AG09319 (cell line): ENCODE measurements around the gene ICAM3.

Experiments
- DNase-seq: peaks from one replicate; pipeline ENCODE4 v3.0.0-alpha.2; 2010; ENCODE audit warnings: low read depth; ENCODE audit errors: extremely low read depth
- TF ChIP-seq, protein P1 (sequence below): IDR thresholded peaks from 2 replicates; pipeline ENCODE4 v1.5.1; 2011; ENCODE audit warnings: low read depth, mild to moderate bottlenecking, inconsistent platforms, low read length, moderate library complexity

Gene ICAM3

DNA sequence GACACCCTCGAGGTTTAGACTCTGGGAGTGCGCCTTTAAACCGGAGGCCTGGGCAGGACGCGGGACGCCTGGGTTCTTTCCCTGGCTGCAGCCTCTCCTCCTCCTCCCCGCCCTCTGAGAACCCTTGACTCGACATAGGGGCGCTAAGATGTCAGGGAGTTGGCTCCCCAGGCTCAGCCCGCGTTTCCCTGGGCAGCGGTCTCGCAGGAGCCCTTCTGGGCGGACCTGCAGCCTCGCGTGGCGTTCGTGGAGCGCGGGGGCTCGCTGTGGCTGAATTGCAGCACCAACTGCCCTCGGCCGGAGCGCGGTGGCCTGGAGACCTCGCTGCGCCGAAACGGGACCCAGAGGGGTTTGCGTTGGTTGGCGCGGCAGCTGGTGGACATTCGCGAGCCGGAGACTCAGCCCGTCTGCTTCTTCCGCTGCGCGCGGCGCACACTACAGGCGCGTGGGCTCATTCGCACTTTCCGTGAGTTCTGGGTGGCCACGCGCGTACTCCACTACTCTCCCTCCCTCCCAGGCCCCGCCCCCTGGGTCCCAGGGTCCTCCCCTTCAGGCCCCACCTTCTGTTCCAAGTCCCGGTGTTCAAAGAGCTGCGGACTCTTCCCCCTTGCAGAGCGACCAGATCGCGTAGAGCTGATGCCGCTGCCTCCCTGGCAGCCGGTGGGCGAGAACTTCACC is 48.4 kb downstream of the ICAM3 start:
- TF ChIP-seq, protein P1, sequence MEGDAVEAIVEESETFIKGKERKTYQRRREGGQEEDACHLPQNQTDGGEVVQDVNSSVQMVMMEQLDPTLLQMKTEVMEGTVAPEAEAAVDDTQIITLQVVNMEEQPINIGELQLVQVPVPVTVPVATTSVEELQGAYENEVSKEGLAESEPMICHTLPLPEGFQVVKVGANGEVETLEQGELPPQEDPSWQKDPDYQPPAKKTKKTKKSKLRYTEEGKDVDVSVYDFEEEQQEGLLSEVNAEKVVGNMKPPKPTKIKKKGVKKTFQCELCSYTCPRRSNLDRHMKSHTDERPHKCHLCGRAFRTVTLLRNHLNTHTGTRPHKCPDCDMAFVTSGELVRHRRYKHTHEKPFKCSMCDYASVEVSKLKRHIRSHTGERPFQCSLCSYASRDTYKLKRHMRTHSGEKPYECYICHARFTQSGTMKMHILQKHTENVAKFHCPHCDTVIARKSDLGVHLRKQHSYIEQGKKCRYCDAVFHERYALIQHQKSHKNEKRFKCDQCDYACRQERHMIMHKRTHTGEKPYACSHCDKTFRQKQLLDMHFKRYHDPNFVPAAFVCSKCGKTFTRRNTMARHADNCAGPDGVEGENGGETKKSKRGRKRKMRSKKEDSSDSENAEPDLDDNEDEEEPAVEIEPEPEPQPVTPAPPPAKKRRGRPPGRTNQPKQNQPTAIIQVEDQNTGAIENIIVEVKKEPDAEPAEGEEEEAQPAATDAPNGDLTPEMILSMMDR, result no peak
- no peak for DNase-seq

DNA sequence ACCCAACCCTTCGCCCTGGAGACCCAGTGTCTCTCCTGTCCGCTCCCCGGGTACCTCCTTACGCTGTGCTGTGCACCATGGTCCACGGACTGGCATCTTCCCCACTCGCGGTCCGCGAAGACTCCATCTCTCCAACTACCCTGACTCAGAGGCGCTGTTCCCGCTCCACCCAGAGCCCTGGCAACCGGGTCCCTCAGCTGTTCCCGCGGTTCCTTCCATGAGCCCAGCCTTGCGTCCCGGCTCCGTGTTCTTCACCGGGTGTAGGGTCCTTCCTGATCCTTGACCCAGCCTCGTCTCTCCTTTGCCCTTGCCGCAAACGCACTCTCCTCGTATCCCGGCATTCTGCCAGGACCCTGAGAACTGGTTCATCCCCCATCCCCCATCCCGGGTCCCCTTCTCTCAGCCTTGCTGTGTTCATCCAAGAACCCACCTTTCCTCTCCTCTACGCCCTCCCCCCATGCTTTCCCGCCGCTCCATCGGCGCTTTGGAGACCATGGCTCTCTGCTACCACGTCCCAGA is 49.0 kb downstream of the ICAM3 start:
- TF ChIP-seq, protein P1, result no peak
- DNase-seq, result no peak

DNA sequence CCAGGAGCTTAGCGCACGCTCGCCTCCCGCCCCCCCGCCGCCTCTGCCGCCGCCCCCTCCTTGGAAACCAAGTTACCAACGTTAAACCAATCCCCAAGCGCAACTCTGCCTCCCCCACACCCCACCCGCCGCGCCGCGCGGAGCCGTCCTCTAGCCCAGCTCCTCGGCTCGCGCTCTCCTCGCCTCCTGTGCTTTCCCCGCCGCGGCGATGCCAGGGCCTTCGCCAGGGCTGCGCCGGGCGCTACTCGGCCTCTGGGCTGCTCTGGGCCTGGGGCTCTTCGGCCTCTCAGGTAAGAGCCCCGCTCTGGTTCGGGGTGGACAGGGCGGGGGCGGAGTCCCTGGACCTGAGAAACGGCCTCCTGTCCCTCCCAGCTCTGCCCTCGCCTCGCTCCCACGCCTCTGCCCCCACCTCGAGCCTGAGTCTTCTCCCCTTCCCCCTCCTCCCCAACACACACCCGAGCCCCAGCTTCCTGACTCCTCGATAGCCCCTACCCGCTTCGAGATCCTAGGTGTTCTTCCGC is 49.5 kb downstream of the ICAM3 start, which contains the start of gene ICAM5:
ICAM5 (plus strand) TSS at position 117 of the 521 bp plus-strand sequence; CDS start at position 209, 92 bp downstream.
- no peak for DNase-seq
- TF ChIP-seq, protein P1, result no peak

- TF ChIP-seq, protein P1, result no peak
- no peak for DNase-seq
Measured at GRCh38 chr19:10289167-10289835, 50.1 kb downstream of the ICAM3 start.

DNA sequence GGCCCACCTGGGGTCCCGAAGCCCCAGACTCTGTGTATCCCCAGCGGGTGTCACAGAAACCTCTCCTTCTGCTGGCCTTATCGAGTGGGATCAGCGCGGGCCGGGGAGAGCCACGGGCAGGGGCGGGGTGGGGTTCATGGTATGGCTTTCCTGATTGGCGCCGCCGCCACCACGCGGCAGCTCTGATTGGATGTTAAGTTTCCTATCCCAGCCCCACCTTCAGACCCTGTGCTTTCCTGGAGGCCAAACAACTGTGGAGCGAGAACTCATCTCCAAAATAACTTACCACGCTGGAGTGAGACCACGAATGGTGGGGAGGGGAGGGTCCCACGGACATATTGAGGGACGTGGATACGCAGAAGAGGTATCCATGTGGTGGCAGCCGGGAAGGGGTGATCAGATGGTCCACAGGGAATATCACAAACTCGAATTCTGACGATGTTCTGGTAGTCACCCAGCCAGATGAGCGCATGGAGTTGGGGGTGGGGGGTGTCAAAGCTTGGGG is 50.7 kb downstream of the ICAM3 start:
- TF ChIP-seq, protein P1, result no peak
- no peak for DNase-seq

- DNase-seq, result no peak
- TF ChIP-seq, protein P1, result no peak
Measured at GRCh38 chr19:10286803-10287737, 52.4 kb downstream of the ICAM3 start, which contains the start of gene ICAM4. Gene ICAM4, plus strand, starts transcription at chr19:10286955. Its CDS starts 58 bp downstream, at chr19:10287013.
